H1 (cell line): ENCODE results near the gene CRTAP. TPM values are rescaled to one million over a fixed set of nuclear protein-coding genes. Genes with fewer than 3 reads are reported as not detected.

Source experiments
- CTCF ChIA-PET: fragments of 300-600 bp; sonication (Branson Sonifier 250); formaldehyde crosslinking; loops from one replicate; lab custom pipeline; 2021; ENCODE audit not compliant: partially characterized antibody; lab: Charles Lee
- POLR2A ChIA-PET: fragments of 300-600 bp; sonication (Branson Sonifier 250); formaldehyde crosslinking; loops from one replicate; lab custom pipeline; 2021; ENCODE audit warnings: inconsistent platforms; ENCODE audit not compliant: partially characterized antibody; lab: Charles Lee
- DNase-seq, 2 experiments: peaks; one replicate each; pipeline versions ENCODE4 v3.0.0 to v3.0.0-alpha.2; 2010 to 2022; ENCODE audit warnings: low spot score in 2 of 2, low read depth in 1 of 2, mixed read lengths in 1 of 2
- FAIRE-seq: peaks from 2 replicates; lab custom pipeline; 2011; peaks lifted over from hg19 to GRCh38; lab: Jason Lieb, UNC
- H2AFZ ChIP-seq: 2 replicates; pipeline ENCODE4 v1.8.1; 2012; ENCODE audit warnings: low read length, inconsistent platforms
- H2AK5ac ChIP-seq: 2 replicates; pipeline ENCODE4 v1.6.1; 2013; ENCODE audit warnings: low read depth, low read length
- H2BK120ac ChIP-seq: replicated peaks from 2 replicates; pipeline ENCODE3; 2013; ENCODE audit warnings: low read depth, low read length, inconsistent platforms
- H2BK12ac ChIP-seq: 2 replicates; pipeline ENCODE4 v1.6.1; 2013; ENCODE audit warnings: low read depth, low read length
- H2BK15ac ChIP-seq: 2 replicates; pipeline ENCODE4 v1.6.1; 2013; ENCODE audit warnings: low read length
- H2BK20ac ChIP-seq: 2 replicates; pipeline ENCODE4 v1.6.1; 2013; ENCODE audit warnings: low read length
- H2BK5ac ChIP-seq: 2 replicates; pipeline ENCODE4 v1.6.1; 2013; ENCODE audit warnings: low read depth, low read length
- H3K14ac ChIP-seq: 2 replicates; pipeline ENCODE4 v1.6.1; 2013; ENCODE audit warnings: inconsistent platforms; ENCODE audit not compliant: insufficient read length
- H3K18ac ChIP-seq: 2 replicates; pipeline ENCODE4 v1.6.1; 2013; ENCODE audit warnings: low read length; ENCODE audit errors: extremely low read depth
- H3K23ac ChIP-seq: 2 replicates; pipeline ENCODE4 v1.6.1; 2013; ENCODE audit warnings: inconsistent platforms; ENCODE audit not compliant: insufficient read length
- H3K23me2 ChIP-seq: 2 replicates; pipeline ENCODE4 v1.6.1; 2013; ENCODE audit warnings: low read depth, low read length
- H3K27ac ChIP-seq: 2 replicates; pipeline ENCODE4 v1.6.1; 2011; ENCODE audit warnings: low read depth, low read length, inconsistent platforms
- H3K27me3 ChIP-seq, 4 experiments: replicated peaks in 1 of 4; 1 replicate in 1 of 4; 2 replicates in 3 of 4; pipeline versions ENCODE4 v1.6.1 to v1.8.1; 2011 to 2013; ENCODE audit warnings: low read length in 3 of 4, mild to moderate bottlenecking in 3 of 4, inconsistent platforms in 2 of 4, mixed read lengths in 2 of 4, moderate library complexity in 1 of 4; ENCODE audit not compliant: control insufficient read depth in 3 of 4, insufficient read depth in 3 of 4; ENCODE audit errors: extremely low read depth in 1 of 4
- H3K36me3 ChIP-seq, 4 experiments: 2 replicates each; pipeline versions ENCODE4 v1.6.1 to v1.8.1; 2011 to 2013; ENCODE audit warnings: mild to moderate bottlenecking in 4 of 4, low read length in 3 of 4, moderate library complexity in 2 of 4, control low read depth in 1 of 4, inconsistent platforms in 1 of 4; ENCODE audit not compliant: insufficient read depth in 4 of 4, control insufficient read depth in 2 of 4
- H3K4ac ChIP-seq: replicated peaks from 2 replicates; pipeline ENCODE3; 2013; ENCODE audit warnings: low read length, low read depth, mixed read lengths, inconsistent platforms; ENCODE audit not compliant: insufficient read length
- H3K4me1 ChIP-seq, 4 experiments: replicated peaks in 1 of 4; 1 replicate in 1 of 4; 2 replicates in 3 of 4; pipeline versions ENCODE4 v1.6.1 to v1.8.1; 2011 to 2013; ENCODE audit warnings: low read length in 3 of 4, inconsistent platforms in 2 of 4, mixed read lengths in 1 of 4; ENCODE audit not compliant: insufficient read depth in 4 of 4, control insufficient read depth in 3 of 4
- H3K4me2 ChIP-seq, 2 experiments: 2 replicates each; pipeline versions ENCODE4 v1.6.1 to v1.8.1; 2011 to 2013; ENCODE audit warnings: low read depth in 2 of 2, low read length in 2 of 2, control low read depth in 1 of 2, inconsistent platforms in 1 of 2, mild to moderate bottlenecking in 1 of 2; ENCODE audit not compliant: insufficient read depth in 1 of 2
- H3K4me3 ChIP-seq, 4 experiments: fragments of 200-600, 300-600 bp in 1 of 4; sonication (generic), shearing (Covaris generic), sonication (Bioruptor Twin) in 1 of 4; 2 replicates each; pipeline versions ENCODE4 v1.5.1 to v1.8.1; 2011 to 2016; ENCODE audit warnings: low read length in 4 of 4, low read depth in 3 of 4, control low read depth in 2 of 4, inconsistent platforms in 2 of 4, mild to moderate bottlenecking in 2 of 4, mixed read lengths in 1 of 4, moderate library complexity in 1 of 4; ENCODE audit not compliant: insufficient read depth in 2 of 4; ENCODE audit errors: extremely low read depth in 1 of 4
- H3K56ac ChIP-seq: replicated peaks from 2 replicates; pipeline ENCODE3; 2013; ENCODE audit warnings: low read depth, mild to moderate bottlenecking, mixed read lengths, low read length, inconsistent platforms; ENCODE audit not compliant: insufficient read length
- H3K79me1 ChIP-seq: 2 replicates; pipeline ENCODE4 v1.6.1; 2013; ENCODE audit warnings: low read depth, low read length, control low read depth
- H3K79me2 ChIP-seq, 2 experiments: 2 replicates each; pipeline versions ENCODE4 v1.6.1 to v1.8.1; 2012 to 2013; ENCODE audit warnings: low read length in 2 of 2, mild to moderate bottlenecking in 2 of 2, inconsistent platforms in 1 of 2; ENCODE audit not compliant: insufficient read depth in 2 of 2, control insufficient read depth in 1 of 2
- H3K9ac ChIP-seq, 4 experiments: replicated peaks in 1 of 4; 1 replicate in 1 of 4; 2 replicates in 3 of 4; pipeline versions ENCODE4 v1.6.1 to v1.8.1; 2011 to 2013; ENCODE audit warnings: low read depth in 3 of 4, low read length in 3 of 4, control low read depth in 2 of 4, mild to moderate bottlenecking in 2 of 4, moderate library complexity in 2 of 4, inconsistent platforms in 1 of 4; ENCODE audit errors: extremely low read depth in 1 of 4
- H3K9me3 ChIP-seq, 2 experiments: 2 replicates each; pipeline versions ENCODE4 v1.6.1 to v1.8.1; 2012 to 2013; ENCODE audit warnings: mild to moderate bottlenecking in 2 of 2, moderate library complexity in 2 of 2, control low read depth in 1 of 2, inconsistent platforms in 1 of 2, low read depth in 1 of 2, low read length in 1 of 2, mixed read lengths in 1 of 2; ENCODE audit not compliant: insufficient read depth in 2 of 2
- H4K20me1 ChIP-seq, 2 experiments: replicated peaks in 1 of 2; 2 replicates each; pipeline versions ENCODE3 to v1.8.1; 2011 to 2013; ENCODE audit warnings: inconsistent platforms in 2 of 2, low read length in 2 of 2, mild to moderate bottlenecking in 1 of 2; ENCODE audit not compliant: insufficient read depth in 2 of 2, control insufficient read depth in 1 of 2
- H4K5ac ChIP-seq: 2 replicates; pipeline ENCODE4 v1.6.1; 2013; ENCODE audit warnings: low read length, low read depth, mixed read lengths, inconsistent platforms; ENCODE audit not compliant: insufficient read length
- H4K8ac ChIP-seq: 2 replicates; pipeline ENCODE4 v1.8.0; 2013; ENCODE audit warnings: mild to moderate bottlenecking, moderate library complexity, low read length, inconsistent platforms; ENCODE audit not compliant: insufficient read depth; ENCODE audit errors: extremely low read depth
- H4K91ac ChIP-seq: replicated peaks from 2 replicates; pipeline ENCODE3; 2013; ENCODE audit warnings: low read length, mixed read lengths, inconsistent platforms; ENCODE audit not compliant: insufficient read length
- BACH1 ChIP-seq: IDR thresholded peaks from 2 replicates; pipeline ENCODE4 v1.6.1; 2012; ENCODE audit warnings: low read length, improper control_type of control experiment
- BCL11A ChIP-seq, 2 experiments: IDR thresholded peaks; one replicate each; pipeline ENCODE4 v1.6.1; 2011; ENCODE audit warnings: low read depth in 2 of 2, low read length in 2 of 2, mild to moderate bottlenecking in 2 of 2
- BRCA1 ChIP-seq: IDR thresholded peaks from 2 replicates; pipeline ENCODE4 v1.6.1; 2012; ENCODE audit warnings: low read depth, low read length, improper control_type of control experiment
- CEBPB ChIP-seq: IDR thresholded peaks from 2 replicates; pipeline ENCODE4 v1.6.1; 2012; ENCODE audit warnings: low read depth, low read length
- EP300 ChIP-seq, 2 experiments: IDR thresholded peaks; 1 replicate in 1 of 2; 2 replicates in 1 of 2; pipeline ENCODE4 v1.6.1; 2011 to 2012; ENCODE audit warnings: low read depth in 2 of 2, low read length in 2 of 2, mild to moderate bottlenecking in 2 of 2, borderline replicate concordance in 1 of 2, inconsistent platforms in 1 of 2, moderate library complexity in 1 of 2
- GABPA ChIP-seq: IDR thresholded peaks from 2 replicates; pipeline ENCODE4 v1.6.1; 2011; ENCODE audit warnings: mild to moderate bottlenecking, low read length, moderate library complexity, borderline replicate concordance; ENCODE audit not compliant: insufficient read depth
- RBBP5 ChIP-seq: IDR thresholded peaks from 2 replicates; pipeline ENCODE4 v1.7.1; 2012; ENCODE audit warnings: low read depth, mild to moderate bottlenecking, inconsistent platforms, low read length, moderate library complexity, borderline replicate concordance
- SIRT6 ChIP-seq: IDR thresholded peaks from one replicate; pipeline ENCODE4 v1.7.1; 2012; ENCODE audit warnings: low read length, inconsistent platforms
- SUZ12 ChIP-seq: fragments of 200-600 bp; sonication (generic); IDR thresholded peaks from 2 replicates; pipeline ENCODE4 v1.6.1; 2012; ENCODE audit warnings: mild to moderate bottlenecking, inconsistent platforms, low read length, moderate library complexity, mixed read lengths
- TEAD4 ChIP-seq: IDR thresholded peaks from 2 replicates; pipeline ENCODE4 v1.6.1; 2012; ENCODE audit warnings: low read depth, low read length, inconsistent platforms, mixed read lengths
- WGBS, 2 experiments: shearing (Covaris generic) in 1 of 2; methylation state at CpG; one replicate each; pipeline versions ENCODE4 v1.1.6 to v1.1.7; 2013 to 2015; ENCODE audit warnings: low lambda C conversion rate in 2 of 2, mixed read lengths in 2 of 2, inconsistent platforms in 1 of 2, low coverage in 1 of 2, missing lambda C conversion rate in 1 of 2; ENCODE audit not compliant: insufficient replicate concordance in 2 of 2, insufficient coverage in 1 of 2, insufficient read length in 1 of 2; ENCODE audit errors: extremely low coverage in 1 of 2, missing lambda C conversion rate in 1 of 2; 5-methylcytosine and 5-hydroxymethylcytosine counted together
- polyA plus RNA-seq, 7 experiments: library from polyadenylated mRNA; depleted of rRNA in 3 of 7; stranded (reverse) in 5 of 7; unstranded in 2 of 7; fragments of >200 nt in 5 of 7; fragments of 200-250 nt in 2 of 7; gene quantifications; 1 replicate in 5 of 7; 2 replicates in 1 of 7; 4 replicates in 1 of 7; pipeline versions ENCODE4 v1.2.1 to v1.2.3, GENCODE V29; 2011 to 2013; ENCODE audit warnings: missing spikeins in 2 of 7, mixed read lengths in 2 of 7
- total RNA-seq: library from RNA; stranded (reverse); fragmentation: NEBNext Ultra II Directional; extraction: Animal tissue kit (Norgen Biotek cat#: 25700); gene quantifications from 2 replicates; pipeline ENCODE4 v1.2.1, GENCODE V29; 2021
- TF ChIP-seq, protein P1 (sequence below), 3 experiments: IDR thresholded peaks; 1 replicate in 2 of 3; 2 replicates in 1 of 3; pipeline versions ENCODE4 v1.5.1 to v1.6.1; 2011; ENCODE audit warnings: low read length in 3 of 3, mild to moderate bottlenecking in 3 of 3, inconsistent platforms in 2 of 3, low read depth in 1 of 3, moderate library complexity in 1 of 3; ENCODE audit not compliant: insufficient read depth in 1 of 3; ENCODE audit errors: control extremely low read depth in 1 of 3
- TF ChIP-seq, protein P2 (sequence below): IDR thresholded peaks from 2 replicates; pipeline ENCODE4 v1.6.1; 2012; ENCODE audit warnings: inconsistent platforms

CRTAP gene
- total and polyA plus RNA-seq, 2 of the 8 experiments (the other 6 are each of a cell fraction or from before 2014, with no cell fraction given): 159 to 188 TPM

DNA sequence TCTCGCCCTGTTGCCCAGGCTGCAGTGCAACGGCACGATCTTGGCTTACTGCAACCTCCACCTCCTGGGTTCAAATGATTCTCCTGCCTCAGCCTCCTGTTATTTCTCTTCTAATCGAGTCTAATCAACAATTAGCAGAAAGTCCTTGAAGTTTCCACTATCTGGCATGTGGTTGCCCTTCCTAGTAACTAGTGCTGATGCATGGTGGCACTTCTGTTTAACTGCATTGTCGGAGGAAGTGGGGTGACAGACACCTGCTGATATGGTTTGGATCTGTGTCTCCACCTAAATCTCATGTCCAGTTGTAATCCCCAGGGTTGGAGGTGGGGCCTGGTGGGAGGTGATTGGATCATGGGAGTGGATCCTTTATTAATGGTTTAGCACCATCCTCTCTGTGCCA is 9.2 kb downstream of the CRTAP start:
- Histone ChIP-seq H2BK15ac (no peak overlapping the region), H4K20me1 (no peaks in the 10 kb centered on the region), H4K8ac (no peak overlapping the region), H3K36me3 (peaks cover 7 to 27% (median 15%) of the 10 kb centered on the region in 4 experiments; a peak in 7 of 8 replicates), H3K27ac (no peak overlapping the region), H2AK5ac (no peak overlapping the region), H3K14ac (no peak overlapping the region), H3K23ac (no peak overlapping the region), H2BK5ac (no peak overlapping the region), H3K56ac (no peak overlapping the region), H2BK120ac (no peak overlapping the region), H3K27me3 (no peaks in the 10 kb centered on the region), H2AFZ (no peak overlapping the region), H3K9ac (no peak overlapping the region), H2BK12ac (no peak overlapping the region), H3K4me2 (no peak overlapping the region), H3K4ac (no peak overlapping the region), H3K18ac (no peak overlapping the region), H3K9me3 (no peaks in the 10 kb centered on the region), H3K79me2 (peaks cover 0 to 2% of the 10 kb centered on the region in 2 experiments; a peak in 1 of 4 replicates), H4K5ac (no peak overlapping the region), H3K79me1 (no peaks in the 10 kb centered on the region), H2BK20ac (no peak overlapping the region), H3K23me2 (no peaks in the 10 kb centered on the region), H4K91ac (no peak overlapping the region), H3K4me3 (no peak overlapping the region), H3K4me1 (no peaks in the 10 kb centered on the region)
- WGBS, 2 experiments: 86% methylated on average over 4 of the region's 5 CpGs; no CpG with 5 or more reads in 1 of the 2 experiments
- no peak for DNase-seq
- POLR2A ChIA-PET: no interaction called here
- CTCF ChIA-PET: interaction anchor here (0.6 to 1.0 kb wide), 2 partner anchors 75 to 77 kb away, joined by 3 read pairs; no protein-coding TSS in a partner anchor
- FAIRE-seq: no peak
- TF ChIP-seq EP300 (IDR thresholded peaks at IDR 0.05; ENCODE audit: borderline replicate concordance in 1 of 2, low read depth in 2 of 2, low read length in 2 of 2) (no peak), RBBP5 (no peak), TEAD4 (no peak), SUZ12 (no peak), CEBPB (no peak), GABPA (no peak), SIRT6 (no peak), BCL11A (IDR thresholded peaks at IDR 0.05; ENCODE audit: low read depth in 2 of 2, low read length in 2 of 2) (no peak), BRCA1 (no peak), BACH1 (no peak)
- TF ChIP-seq, protein P1, sequence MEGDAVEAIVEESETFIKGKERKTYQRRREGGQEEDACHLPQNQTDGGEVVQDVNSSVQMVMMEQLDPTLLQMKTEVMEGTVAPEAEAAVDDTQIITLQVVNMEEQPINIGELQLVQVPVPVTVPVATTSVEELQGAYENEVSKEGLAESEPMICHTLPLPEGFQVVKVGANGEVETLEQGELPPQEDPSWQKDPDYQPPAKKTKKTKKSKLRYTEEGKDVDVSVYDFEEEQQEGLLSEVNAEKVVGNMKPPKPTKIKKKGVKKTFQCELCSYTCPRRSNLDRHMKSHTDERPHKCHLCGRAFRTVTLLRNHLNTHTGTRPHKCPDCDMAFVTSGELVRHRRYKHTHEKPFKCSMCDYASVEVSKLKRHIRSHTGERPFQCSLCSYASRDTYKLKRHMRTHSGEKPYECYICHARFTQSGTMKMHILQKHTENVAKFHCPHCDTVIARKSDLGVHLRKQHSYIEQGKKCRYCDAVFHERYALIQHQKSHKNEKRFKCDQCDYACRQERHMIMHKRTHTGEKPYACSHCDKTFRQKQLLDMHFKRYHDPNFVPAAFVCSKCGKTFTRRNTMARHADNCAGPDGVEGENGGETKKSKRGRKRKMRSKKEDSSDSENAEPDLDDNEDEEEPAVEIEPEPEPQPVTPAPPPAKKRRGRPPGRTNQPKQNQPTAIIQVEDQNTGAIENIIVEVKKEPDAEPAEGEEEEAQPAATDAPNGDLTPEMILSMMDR (IDR thresholded peaks at IDR 0.05; ENCODE audit: control extremely low read depth in 1 of 3, insufficient read depth in 1 of 3, low read depth in 1 of 3, low read length in 3 of 3): no peak
- TF ChIP-seq, protein P2, sequence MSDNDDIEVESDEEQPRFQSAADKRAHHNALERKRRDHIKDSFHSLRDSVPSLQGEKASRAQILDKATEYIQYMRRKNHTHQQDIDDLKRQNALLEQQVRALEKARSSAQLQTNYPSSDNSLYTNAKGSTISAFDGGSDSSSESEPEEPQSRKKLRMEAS: no peak
